GM19193 (cell line): Measurements from ENCODE around the gene FAM171A1.

Experiments used
- POLR2A ChIP-seq: IDR thresholded peaks from 4 replicates; pipeline ENCODE4 v1.6.1; 2011; ENCODE audit not compliant: insufficient read depth, insufficient read length; ENCODE audit errors: extremely low read depth

Gene FAM171A1

DNA sequence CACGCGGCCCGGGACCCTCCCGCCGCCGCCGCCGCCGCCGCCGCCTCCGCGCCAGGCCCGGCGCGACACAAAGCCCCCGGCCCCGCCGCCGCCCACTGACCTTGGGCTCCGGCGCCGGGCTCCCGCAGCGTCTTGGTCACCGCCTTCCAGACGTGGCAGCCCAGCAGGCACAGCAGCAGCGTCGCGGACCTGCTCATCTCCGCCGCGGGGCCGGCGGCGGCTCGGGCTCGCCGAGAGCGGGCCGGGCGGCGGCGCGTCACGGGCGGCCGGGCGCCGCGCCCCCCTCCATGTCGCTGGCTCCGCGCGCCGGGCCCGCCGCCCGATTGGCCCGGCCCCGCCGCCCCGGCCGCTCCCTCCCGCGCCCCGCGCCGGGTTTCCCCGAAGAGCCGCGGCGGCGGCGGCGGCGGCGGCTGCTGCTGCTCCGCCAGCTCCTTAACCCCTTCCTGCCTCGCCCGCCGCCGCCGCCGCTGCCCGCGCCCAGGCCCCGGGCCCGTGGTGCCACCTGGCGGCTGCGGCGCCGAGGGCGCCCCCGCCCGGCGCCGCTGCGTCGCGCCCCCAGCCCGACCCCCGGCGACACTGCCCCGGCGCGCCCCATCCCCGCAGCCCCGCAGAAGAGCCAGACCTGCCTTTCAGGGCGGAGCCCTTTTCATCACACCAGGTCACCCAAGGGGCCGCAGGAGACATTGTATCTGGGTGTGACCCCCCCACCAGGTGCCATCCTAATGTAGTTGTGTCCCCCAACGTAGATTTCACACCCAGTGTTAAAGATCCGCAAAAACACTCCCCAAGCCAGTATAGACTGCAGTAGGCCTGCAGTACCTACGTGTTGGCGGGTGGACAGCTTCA is at the start of gene FAM171A1:
TSS of gene FAM171A1 (minus strand) at position 434 of the 846 bp plus-strand sequence. CDS start at position 197, 237 bp downstream.
- no peak for TF ChIP-seq POLR2A

DNA sequence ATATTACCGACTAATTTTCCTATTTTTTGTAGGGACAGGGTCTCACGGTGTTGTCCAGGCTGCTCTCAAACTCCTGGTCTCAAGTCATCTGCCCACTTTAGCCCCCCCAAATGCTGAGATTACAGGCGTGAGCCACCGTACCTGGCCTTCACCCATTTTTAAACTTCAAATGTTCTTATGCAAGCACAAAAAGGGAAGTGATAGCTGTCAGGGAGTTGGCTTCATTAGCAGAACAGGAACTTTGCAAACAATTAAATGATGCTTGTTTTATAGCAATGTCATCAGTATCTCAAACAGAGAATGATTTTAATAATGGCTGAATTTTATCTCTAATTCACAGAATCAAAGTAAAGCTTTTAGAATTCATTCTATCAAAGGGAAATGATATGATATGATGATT is 49.8 kb upstream of the FAM171A1 start:
- TF ChIP-seq POLR2A, result no peak

DNA sequence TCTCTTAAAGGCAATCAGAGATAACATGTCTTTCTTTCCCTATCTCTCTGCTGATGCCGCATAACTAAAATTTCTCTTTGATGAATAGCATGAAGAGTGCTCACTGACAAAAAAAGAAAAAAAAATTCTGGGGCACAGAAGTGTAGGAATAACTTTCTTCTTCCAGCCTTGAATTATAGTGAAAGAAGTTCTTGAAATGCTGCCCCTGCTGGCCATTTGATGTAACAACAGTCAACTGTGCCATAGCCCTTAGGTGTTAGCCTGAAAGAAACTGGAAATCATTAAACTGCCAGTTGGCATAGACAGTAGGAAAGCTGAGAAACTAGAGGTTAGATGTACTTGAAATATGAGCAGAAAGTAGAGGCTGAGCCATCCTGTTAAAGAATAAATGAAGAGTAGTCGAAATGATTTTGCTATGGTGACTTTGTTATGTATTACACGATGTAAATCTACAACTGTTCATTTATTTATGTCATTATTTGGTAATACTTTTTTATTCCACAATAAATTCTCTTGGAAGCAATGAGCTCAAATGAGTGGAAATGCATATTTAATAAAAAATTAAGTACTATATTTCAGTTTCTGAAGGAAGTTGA is 48.3 kb upstream of the FAM171A1 start:
- TF ChIP-seq POLR2A, result no peak

DNA sequence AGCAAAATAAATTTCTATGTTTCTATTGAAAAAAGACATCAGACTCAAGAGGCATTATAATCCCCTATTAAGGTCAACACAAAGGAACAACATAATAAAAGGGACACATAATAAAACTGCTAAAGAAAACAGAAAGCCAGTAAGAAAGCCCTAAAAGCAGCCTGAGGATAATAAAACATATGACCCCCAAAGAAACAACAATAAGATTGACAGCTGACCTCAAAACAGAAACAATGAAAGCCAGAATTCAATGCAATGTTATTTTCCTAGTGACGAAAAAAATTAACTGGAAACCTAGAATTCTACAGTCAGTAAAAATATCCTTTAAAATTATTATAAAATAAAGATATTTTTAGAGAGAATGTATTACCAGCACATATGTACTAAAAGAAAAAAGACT is 44.9 kb upstream of the FAM171A1 start:
- no peak for TF ChIP-seq POLR2A

DNA sequence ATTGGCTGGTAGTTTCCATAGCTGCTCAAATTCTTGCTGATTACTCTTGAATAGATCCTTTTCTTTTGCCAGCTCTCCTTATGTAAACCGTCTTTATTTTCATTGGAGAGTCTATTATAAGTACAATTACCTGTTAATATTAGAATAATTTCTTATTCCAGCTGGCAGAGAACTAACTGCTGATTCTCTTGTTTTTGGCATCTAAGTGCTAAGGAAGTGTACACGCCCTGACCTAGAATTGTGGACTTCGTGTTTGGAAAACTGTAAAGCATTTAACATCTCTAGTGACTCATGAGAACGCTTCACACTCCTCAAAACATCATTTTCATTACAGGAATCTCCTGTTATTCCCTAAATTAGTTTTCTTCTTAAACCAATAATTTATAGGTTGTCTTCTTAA is 39.9 kb upstream of the FAM171A1 start:
- TF ChIP-seq POLR2A, result no peak

DNA sequence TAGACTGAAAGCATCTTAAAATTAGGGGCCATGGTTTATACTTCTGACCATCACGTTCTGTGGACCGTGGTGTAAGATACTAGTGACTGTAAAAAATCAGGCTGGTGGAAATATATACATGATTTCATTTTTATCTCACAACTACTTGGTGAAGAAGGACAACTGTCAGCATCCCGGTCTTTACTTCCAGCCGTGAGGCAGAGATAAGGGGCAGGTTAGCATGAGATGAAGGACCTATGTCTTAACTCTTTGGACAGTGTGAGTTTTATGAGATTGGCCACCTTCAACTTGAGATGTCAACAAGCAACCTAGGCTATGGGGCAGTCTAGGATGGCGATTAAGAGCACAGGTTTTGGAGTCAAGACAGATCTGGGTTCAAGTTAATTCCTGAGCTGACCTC is 37.5 kb upstream of the FAM171A1 start:
- no peak for TF ChIP-seq POLR2A

DNA sequence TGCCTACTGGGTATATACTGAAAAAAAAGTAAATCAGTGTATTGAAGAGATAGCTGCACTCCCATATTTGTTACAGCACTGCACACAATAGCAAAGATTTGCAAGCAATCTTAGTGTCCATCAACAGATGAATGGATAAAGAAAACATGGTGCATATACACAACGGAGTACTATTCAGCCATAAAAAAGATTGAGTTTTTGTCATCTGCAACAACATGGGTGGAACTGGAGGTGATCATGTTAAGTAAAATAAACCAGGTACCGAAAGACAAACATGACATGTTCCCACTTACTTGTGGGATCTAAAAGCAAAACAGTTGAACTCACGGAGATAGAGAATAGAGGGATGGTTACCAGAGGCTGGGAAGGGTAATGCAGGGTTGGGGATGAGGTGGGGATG is 34.2 kb upstream of the FAM171A1 start:
- TF ChIP-seq POLR2A, result no peak

DNA sequence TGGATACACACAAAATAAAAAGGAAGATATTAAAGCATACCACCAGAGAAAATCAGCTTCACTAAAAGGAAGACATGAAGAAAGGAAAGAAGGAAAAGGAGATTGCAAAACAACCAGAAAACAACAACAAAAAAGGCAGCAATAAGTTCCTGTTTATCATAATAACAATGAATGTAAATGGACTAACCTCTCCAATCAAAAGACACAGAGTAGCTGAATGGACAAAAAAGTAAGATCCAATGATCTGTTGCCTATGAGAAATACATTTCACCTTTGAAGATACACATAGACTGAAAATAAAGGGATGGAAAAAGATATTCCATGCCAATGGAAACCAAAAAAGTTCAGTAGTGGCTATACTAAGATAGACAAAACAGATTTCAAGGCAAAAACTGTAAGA is 30.3 kb upstream of the FAM171A1 start:
- no peak for TF ChIP-seq POLR2A

DNA sequence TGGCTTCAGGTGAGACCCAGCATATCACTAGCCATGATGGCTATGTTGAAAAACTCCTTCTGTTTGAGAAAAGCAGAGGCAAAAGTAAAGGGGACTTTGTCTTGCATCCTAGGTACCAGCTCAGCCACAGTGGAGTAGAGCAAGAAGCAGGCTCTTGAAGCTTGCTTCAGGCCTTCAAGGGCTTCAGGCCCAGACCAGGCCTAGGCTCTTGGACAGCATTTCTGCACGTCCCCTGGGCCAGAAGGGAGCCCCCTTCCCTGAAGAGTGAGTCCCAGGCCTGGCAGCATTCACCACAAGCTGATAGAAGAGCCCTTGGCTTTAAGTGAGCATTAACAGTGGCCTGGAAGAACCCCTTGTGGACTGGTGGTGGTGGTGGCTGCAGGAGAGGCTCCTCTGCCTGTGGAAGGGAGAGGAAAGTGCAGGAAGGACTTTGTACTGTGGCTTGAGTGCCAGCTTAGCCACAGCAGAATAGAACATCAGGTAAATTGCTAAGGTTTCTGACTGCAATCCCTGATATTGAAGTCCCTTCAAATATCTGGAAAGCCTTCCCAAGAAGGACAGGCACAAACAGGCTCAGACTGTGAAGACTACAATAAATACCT is 28.1 kb upstream of the FAM171A1 start:
- no peak for TF ChIP-seq POLR2A

DNA sequence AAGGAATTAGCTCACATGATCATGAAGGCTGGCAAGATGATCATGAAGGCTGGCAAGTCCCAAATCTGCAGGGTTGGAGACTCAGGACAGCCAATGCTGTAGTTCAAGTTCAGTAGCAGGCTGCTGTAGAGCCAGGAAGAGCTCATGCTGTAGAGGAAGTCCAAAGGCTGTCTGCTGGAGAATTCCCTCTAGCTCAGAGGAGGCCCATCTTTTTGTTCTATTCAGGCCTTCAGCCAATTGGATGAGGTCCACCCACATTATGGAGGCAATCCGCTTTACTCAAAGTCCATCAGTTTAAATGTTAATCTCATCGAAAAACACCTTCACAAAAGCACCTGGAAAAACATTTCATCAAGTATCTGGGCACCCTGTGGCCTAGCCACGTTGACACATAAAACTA is 24.8 kb upstream of the FAM171A1 start:
- no peak for TF ChIP-seq POLR2A

DNA sequence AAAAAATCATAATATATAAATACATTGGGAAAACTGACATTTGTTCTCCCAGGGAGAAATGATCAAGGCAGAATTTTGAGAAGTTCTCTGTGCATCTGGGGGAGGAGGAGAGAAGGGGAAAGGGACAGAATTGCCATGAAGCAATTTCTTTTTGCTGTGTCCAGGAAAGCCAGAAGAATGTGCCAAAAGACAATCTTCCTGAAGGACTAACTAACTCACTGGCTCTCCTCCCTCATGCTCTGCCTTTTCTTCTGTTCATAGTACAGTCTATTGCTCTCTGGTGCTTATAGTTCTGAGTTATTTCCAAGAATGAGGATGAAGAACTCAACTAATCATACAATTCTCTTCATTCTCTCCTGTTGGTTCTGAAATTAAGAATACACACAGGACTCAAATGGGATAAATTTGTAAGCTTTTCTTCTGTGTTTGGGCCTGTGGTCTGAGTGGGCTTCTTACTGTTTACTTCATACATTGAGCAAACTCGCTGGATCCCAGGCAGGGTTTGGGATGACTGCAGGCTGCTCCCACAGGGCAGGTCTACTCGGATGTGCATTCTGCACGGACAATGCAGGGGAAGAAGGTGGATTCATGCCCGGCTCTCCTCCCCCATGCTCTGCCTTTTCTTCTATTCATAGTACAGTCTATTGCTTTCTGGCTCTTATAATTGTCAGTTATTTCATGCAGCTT is 22.2 kb upstream of the FAM171A1 start:
- TF ChIP-seq POLR2A, result no peak

DNA sequence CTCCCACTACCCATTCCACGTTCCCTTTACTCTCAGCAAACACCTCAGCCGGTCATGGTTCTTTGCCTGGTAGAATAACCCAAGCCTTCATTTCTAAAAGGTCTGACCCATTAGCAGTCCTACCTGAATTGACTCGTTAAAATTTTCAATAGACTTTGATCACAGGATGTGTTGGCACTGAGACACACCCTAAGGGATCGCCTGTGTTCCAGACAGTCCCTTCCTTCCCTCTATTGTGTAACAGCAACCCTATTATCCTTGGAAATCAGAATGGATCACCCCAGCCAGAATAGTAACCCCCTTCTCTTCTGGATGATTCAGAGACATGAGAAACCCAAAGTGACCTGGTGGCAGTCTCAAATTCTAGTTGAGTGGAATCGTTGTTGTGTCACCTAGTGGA is 20.4 kb upstream of the FAM171A1 start:
- no peak for TF ChIP-seq POLR2A

DNA sequence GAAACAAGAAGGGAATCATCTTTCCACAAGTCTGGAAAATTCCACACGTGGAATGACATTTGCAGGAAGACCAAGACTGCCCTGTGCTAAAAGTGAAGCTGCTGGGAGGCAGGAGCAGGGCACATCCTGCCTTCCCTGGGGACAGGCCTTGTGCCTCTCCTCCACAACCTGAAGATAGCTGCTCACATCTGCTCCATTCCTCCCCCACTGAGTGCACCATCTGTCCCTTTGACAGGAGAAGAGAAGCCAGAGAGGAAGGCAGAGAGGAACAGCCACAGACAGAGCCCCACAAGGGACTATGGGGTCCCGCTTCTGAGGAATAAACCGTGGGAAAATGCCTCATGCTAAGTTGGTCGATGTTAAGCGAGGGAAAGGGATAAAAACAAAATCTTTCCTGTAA is 15.9 kb upstream of the FAM171A1 start:
- TF ChIP-seq POLR2A, result no peak

DNA sequence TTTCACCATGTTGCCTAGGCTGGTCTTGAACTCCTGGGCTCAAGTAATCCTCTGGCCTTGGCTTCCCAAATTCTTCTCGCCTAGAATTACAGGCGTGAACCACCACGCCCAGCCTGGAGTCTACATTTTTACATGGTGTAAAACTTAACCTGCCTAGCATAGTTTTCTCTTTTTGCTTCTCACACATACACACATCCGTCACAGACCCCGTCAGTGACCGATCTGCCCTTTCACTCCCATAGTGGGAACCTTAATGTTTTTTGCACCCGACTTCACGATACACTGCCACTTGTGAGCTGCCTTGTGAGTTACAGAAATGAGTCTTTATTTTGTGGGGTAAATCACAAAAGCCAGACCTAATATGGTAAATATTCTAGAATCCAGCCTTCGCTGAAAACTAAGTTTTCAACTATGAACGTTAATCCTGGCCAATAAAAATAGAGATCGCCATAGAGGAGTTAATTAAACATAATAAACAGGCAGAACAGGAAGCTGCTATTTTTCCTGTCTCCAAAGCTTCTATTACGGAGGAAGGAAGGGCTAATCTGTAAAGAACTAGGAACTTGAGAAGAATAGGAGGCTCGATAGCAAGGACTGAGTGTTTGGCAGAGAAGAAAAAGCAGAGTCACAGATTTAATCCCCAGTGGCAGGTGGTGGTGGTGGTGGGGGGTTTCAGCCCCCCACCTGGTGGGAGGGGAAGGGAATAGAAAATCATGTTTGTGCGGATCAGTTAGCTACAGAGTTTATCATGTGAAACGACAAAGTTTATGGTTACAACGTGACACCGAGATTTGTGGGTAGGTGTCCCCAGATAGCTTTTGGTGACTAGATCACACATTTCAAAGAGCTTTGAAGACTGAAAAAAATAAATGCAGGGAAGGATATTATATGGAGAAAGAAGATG is 14.7 kb upstream of the FAM171A1 start:
- no peak for TF ChIP-seq POLR2A

DNA sequence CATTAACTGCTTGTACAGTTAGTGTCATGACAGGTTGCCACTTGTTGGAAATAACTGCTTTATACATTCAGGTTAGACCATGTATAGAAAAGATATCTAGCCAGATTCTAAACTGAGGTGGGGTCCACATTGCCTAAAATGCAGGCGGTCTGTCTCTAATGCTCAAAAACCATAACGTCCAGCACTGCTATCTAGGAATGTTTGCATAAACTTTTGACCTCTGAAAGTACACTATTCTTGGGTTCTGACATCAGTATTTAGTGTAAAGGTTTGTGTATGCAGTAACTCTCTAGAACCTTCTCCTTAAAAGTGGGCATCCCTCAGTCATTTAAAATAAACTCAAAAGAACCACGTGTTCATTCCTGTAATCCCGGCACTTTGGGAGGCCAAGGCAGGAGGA is 10.3 kb upstream of the FAM171A1 start:
- TF ChIP-seq POLR2A, result no peak

DNA sequence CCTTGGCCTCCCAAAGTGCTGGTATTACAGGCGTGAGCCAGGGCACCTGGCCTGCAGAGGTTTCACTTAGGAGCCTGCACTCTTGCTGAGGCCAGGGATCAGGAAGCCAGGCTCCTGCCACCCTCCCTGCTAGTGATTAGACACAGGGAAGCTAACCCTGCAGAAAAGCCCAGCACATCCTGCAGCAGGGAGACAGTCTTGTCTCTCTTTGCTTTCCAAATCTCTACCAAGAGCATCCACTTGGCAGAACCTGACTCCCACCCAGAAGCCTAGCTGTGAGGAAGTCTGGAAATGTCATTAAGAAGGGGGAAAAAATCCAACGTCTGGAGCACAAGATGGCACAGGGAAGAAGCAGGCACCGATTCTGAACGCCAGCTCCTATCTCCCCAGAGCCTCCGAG is 8.0 kb upstream of the FAM171A1 start:
- TF ChIP-seq POLR2A, result no peak
